Dendritic cell treated with granulocyte-macrophage colony-stimulating factor and Interleukin-4, amounts not matched to agents 40 ng/mL and 50 ng/mL, for 4 days (primary cell): Measurements from ENCODE around the gene CLMN.

Source experiments
- H3K27ac Mint-ChIP-seq: one replicate; pipeline ENCODE4 v1.8.0; 2022; ENCODE audit warnings: mild to moderate bottlenecking, mixed read lengths
- H3K27me3 Mint-ChIP-seq: one replicate; pipeline ENCODE4 v1.8.0; 2022; ENCODE audit warnings: mild to moderate bottlenecking, mixed read lengths
- H3K36me3 Mint-ChIP-seq: one replicate; pipeline ENCODE4 v1.8.0; 2022; ENCODE audit warnings: low read depth, mixed read lengths
- H3K4me1 Mint-ChIP-seq: one replicate; pipeline ENCODE4 v1.8.0; 2022; ENCODE audit warnings: low read depth, mixed read lengths
- H3K4me3 Mint-ChIP-seq: one replicate; pipeline ENCODE4 v1.8.0; 2022; ENCODE audit warnings: mild to moderate bottlenecking, moderate library complexity, mixed read lengths
- H3K9me3 Mint-ChIP-seq: one replicate; pipeline ENCODE4 v1.8.0; 2022; ENCODE audit warnings: mixed read lengths
- intact Hi-C: fragments of 100-400 bp; cut with micrococcal nuclease; formaldehyde crosslinking; loops from one replicate; pipeline ENCODE4 v1.15.0; 2022

CLMN gene

DNA sequence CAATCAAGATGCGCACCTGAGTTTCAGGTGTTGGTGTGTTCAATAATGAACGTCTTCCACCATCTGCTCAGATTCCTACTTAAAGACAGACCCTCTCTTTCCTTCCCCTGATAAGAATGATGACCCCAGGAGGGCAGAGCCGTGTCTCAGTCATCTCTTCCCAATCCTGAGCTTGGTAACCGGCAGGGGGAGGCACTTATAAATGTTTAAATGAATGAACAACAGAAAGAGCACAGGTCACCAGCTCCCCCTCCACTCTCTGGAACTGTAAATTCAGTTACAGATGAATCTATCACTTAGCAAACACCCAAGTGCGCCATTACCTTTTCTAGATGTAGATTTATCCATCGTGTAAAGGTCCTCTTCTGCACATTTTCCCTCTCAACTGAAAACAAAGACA, 90.0 kb downstream of the CLMN start:
- Mint-ChIP-seq H3K27ac (no peak overlapping the region), H3K4me3 (no peak overlapping the region), H3K9me3 (no peaks in the 10 kb centered on the region), H3K4me1 (peaks cover 25% of the 10 kb centered on the region), H3K36me3 (no peaks in the 10 kb centered on the region), H3K27me3 (no peaks in the 10 kb centered on the region)
- intact Hi-C loops, result no loop called here

DNA sequence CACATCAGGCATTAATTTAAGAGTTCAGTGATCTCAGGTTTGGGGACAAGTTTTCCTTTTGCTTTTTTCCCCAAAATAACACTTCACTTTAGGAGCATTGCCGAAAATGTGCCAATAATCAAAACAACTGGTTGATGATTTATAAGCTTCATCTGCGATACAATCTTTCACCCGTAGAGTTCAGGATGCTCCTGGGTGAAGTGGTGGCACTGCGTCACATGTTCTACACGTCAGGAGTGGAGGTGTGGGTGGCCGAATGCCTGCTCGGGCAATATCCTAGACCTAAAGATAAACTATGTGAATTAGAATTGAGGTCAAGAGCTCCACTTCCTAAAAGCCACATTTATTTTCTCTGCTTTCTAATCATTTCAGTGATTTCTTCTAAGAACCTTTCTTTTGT, 91.5 kb downstream of the CLMN start:
- Mint-ChIP-seq H3K27me3 (no peaks in the 10 kb centered on the region), H3K4me1 (peaks cover 12% of the 10 kb centered on the region), H3K36me3 (peaks cover under 1% of the 10 kb centered on the region), H3K27ac (no peak overlapping the region), H3K9me3 (no peaks in the 10 kb centered on the region), H3K4me3 (no peak overlapping the region)
- intact Hi-C loops, result no loop called here

DNA sequence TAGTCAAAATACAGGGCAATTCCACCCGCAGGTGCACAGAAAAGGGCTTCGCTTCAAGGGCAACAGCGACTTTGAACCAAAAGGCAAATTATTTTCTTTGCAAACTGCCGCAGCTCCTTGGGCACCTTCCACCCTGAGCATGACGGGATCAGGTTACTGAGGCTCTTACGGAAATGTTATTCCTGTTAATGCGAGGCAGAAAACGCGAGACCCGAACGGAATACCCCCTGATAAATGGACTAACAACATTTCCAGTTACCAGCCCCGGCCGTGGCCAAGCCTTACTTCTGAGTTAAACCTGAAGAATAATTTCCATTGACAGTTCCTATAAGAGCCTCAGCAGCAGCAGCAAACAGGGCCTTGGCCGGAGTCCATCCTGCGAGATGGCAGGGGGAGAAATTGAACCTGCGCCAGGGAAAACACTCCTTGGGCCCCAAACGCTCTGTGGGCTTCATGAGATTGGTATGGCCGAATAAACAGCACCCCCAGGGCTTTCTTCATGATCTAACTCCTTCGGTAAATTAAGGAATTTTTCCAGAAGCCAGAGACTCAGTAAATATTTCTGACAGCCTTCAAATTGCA, 92.3 kb downstream of the CLMN start:
- H3K9me3 Mint-ChIP-seq, result no peaks in the 10 kb centered on the region
- H3K4me3 Mint-ChIP-seq, result no peak overlapping the region
- no peak overlapping the region for H3K27ac Mint-ChIP-seq
- intact Hi-C loops, result no loop called here
- H3K27me3 Mint-ChIP-seq, result no peaks in the 10 kb centered on the region
- peaks cover 6% of the 10 kb centered on the region for H3K4me1 Mint-ChIP-seq
- peaks cover 9% of the 10 kb centered on the region for H3K36me3 Mint-ChIP-seq

DNA sequence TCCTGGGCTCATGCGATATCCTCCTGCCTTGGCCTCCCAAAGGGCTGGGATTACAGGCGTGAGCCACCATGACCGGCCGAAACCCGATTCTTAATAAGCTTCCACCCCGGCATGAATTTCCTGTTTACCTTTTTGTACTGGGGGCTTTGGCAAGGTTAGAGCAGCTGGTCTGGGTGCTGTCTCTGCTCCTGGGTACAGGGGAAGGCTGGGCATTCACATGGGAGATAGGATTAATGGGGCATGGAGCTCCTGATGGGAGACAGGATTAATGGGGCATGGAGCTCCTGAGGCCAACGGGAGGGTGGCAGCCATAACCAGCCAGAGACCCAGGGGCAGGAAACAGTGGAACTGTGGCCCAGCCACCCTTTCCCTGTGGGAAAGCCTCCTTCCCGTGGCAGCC, 92.9 kb downstream of the CLMN start:
- peaks cover 14% of the 10 kb centered on the region for H3K36me3 Mint-ChIP-seq
- no peaks in the 10 kb centered on the region for H3K9me3 Mint-ChIP-seq
- no peak overlapping the region for H3K27ac Mint-ChIP-seq
- no peaks in the 10 kb centered on the region for H3K27me3 Mint-ChIP-seq
- peaks cover under 1% of the 10 kb centered on the region for H3K4me1 Mint-ChIP-seq
- no peak overlapping the region for H3K4me3 Mint-ChIP-seq
- intact Hi-C loops, result no loop called here

DNA sequence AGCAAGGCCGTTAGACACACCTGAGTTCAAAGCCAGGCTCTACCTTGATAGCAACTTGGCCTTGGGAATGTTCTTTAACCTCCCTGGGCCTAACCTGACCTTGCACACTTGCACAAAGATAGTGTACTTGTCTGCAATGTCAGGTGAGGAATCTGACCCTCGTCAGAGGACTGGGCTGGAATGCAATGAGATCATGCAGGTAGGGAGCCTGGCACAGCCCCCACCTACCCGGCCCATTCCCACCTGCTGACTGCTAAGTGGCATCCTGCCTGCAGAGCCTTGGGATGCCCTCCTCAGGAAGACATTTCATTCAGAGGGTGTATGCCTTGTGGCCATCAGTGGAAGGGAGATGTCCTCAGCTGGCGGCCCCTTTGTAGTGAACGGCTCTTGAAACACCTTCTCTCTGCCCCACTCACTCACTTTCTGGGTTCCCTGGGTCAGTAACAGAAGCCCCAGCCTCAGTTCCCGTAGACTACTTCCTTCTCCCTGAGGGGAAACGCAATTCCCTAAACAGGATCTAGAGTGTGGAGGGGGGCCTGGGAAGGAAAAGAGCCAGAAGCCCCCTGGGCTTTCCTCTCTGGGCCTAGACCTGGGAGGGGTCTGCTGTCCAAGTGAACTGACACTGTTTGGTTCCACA, 94.3 kb downstream of the CLMN start:
- no peaks in the 10 kb centered on the region for H3K9me3 Mint-ChIP-seq
- no peaks in the 10 kb centered on the region for H3K27me3 Mint-ChIP-seq
- intact Hi-C loops, result no loop called here
- H3K36me3 Mint-ChIP-seq, result peaks cover 29% of the 10 kb centered on the region
- H3K27ac Mint-ChIP-seq, result no peak overlapping the region
- H3K4me1 Mint-ChIP-seq, result no peaks in the 10 kb centered on the region
- no peak overlapping the region for H3K4me3 Mint-ChIP-seq

DNA sequence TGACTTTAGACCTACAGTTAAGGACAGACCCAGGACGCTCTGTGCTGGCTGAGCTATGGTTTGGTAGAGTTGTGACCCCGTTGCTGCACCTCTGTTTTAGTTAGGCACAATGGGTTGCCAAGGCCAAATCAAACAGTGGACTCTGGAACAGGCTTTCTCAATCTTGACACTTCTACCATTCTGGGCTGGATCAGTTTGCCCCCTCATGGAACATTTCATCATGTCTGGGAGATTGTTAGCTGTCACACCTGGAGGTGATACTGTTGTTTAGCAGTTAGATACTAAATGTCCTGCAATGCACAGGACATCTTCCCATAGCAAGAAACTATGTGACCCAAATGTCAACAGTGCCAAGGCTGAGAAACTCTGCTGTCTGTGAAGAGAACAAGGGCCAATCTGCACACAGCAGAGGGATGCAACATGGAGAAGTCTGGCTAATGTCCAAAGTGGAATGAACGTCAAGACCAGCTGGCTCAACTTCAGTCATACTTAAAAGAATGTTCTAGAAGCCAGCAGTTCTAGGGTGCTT, 96.8 kb downstream of the CLMN start:
- no peaks in the 10 kb centered on the region for H3K4me1 Mint-ChIP-seq

DNA sequence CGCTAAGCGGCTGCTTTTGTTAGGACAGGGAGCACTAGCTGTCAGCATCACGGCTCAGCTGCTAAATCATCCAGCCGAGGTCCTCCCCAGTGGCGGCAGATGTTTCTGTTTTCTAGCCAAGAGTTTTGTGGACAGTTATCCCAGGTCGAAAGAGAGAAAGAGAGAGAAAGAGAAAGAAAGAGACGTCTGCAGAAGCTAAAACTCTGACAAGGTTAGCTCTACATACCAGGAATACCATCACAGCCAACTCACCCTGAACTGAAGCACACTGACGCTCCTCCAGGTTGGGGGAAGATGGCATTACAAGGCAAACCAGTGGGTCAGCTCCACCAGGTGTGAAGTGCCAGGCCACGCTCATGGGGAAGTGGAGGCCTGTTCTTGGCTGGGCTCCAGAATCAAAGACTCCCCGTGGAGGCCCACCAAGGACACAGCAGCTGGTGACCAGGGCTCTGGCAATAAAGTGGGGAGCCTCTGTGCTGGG, 97.5 kb downstream of the CLMN start:
- H3K4me3 Mint-ChIP-seq, result no peak overlapping the region
- H3K36me3 Mint-ChIP-seq, result peaks cover 58% of the 10 kb centered on the region
- no peaks in the 10 kb centered on the region for H3K27me3 Mint-ChIP-seq
- no peaks in the 10 kb centered on the region for H3K9me3 Mint-ChIP-seq
- intact Hi-C loops, result no loop called here
- no peaks in the 10 kb centered on the region for H3K4me1 Mint-ChIP-seq
- H3K27ac Mint-ChIP-seq, result no peak overlapping the region

More for the DNA sequence above, 96.8 kb downstream of the CLMN start:
- Mint-ChIP-seq H3K36me3 (peaks cover 53% of the 10 kb centered on the region), H3K4me3 (no peak overlapping the region), H3K27ac (no peak overlapping the region), H3K9me3 (no peaks in the 10 kb centered on the region), H3K27me3 (no peaks in the 10 kb centered on the region)
- intact Hi-C loops, result no loop called here

DNA sequence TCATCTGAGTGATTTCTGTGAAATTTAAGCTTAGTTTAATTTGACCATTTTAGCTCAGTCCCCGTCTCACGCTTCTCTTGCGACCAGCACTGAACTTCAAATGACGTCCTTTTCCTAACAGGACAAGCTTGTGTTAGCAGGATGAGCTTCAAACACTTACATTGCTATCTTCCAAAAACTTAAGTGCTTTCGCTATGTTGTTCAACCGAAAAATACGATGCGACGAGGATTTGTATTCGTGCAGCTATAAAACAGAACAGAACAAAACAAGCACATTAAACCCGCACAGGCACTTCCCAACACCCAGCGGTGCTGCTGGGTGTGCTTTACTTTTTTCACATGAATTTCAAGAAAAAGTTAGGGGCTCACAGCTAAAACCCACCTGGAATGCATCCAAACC, 98.2 kb downstream of the CLMN start:
- Mint-ChIP-seq H3K27ac (no peak overlapping the region), H3K27me3 (no peaks in the 10 kb centered on the region), H3K4me1 (no peaks in the 10 kb centered on the region), H3K4me3 (no peak overlapping the region), H3K9me3 (no peaks in the 10 kb centered on the region), H3K36me3 (peaks cover 58% of the 10 kb centered on the region)
- intact Hi-C loops, result no loop called here

DNA sequence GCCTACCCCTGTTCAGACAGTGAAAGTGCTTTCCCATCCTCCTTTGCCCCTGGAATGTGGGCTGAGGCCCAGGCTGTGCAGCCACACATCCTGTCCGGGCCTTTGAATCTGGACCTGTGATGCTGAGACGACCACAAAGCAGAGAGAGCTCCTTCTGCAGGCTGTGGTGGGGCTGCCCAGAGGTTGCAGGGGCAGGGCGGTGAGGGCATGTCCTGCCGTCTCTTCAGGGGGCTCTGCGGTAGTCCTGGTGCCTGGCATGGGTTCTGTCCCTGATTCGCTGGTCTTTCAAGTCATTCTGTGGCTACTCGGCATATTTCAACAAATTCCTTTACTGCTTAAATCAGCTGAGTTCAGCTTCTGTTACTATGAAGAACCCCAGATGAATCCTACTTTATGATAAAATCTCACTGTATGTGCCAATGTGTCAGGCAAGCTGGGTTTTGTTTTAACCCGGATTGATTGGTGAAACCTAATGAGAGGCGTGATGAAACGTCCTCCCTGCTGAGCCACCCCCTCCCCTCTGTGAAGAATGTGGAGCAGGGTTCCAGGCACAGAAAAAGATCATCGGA, 99.0 kb downstream of the CLMN start:
- H3K27ac Mint-ChIP-seq, result no peak overlapping the region
- H3K9me3 Mint-ChIP-seq, result no peaks in the 10 kb centered on the region
- no peak overlapping the region for H3K4me3 Mint-ChIP-seq
- intact Hi-C loops, result no loop called here
- no peaks in the 10 kb centered on the region for H3K4me1 Mint-ChIP-seq
- H3K36me3 Mint-ChIP-seq, result peaks cover 60% of the 10 kb centered on the region
- H3K27me3 Mint-ChIP-seq, result no peaks in the 10 kb centered on the region

DNA sequence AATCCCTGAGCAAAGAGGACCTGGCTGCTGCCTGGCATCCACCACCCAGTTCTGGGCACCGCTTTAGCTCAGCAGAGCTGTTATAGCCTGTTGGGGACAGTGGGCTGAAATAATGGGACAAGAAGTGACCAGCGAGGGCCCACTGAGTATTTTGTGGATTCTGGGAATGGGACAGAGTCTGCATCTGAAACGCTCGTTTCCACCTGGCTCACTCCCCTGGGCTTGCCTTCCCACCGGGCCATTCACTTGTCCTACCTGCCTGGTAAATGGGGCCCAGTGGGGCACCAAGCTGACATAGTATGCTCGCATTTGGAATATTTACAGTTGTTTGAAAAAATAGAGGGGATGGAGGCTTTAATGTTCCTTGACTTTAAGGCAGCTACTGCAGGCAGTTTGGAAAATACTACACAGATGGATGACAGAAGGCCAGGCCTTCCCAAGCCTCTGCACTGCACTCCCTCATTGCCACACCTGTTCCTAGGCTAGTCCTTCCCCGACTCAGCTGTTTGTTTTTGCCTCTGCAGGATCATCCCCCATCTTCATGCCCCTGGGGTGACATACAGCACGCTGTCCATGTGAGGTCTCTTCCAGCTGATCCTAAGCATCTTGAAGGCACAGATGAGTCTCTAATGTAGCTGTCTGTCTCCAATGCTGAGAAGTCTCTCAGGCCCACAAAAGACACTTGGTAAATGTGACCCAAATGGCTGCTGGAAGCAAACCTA, 101.1 kb downstream of the CLMN start:
- Mint-ChIP-seq H3K27me3 (no peaks in the 10 kb centered on the region), H3K27ac (no peak overlapping the region), H3K4me3 (no peak overlapping the region)

DNA sequence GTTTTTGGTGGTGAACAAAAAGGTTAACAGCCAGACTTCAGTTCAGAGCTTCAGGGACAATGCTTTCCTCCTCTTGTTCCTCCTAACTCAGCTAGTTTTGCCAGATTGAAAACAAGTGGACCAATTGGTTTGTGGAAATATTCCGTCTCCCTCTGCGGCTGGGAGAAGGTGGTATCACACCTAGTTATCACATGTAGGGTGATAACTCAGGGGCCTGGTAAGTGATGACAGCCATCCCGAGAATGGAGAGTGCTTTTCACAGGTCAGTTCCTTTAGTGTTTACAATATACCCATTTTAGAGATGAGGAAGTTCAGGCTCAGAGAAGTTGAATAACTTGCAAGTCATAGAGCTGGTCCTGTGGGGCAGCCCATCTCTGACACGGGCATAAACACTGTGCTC, 101.7 kb downstream of the CLMN start:
- Mint-ChIP-seq H3K27me3 (no peaks in the 10 kb centered on the region), H3K27ac (no peak overlapping the region), H3K9me3 (no peaks in the 10 kb centered on the region), H3K4me3 (no peak overlapping the region), H3K36me3 (peaks cover 71% of the 10 kb centered on the region), H3K4me1 (no peaks in the 10 kb centered on the region)
- intact Hi-C loops, result no loop called here

More for the DNA sequence above, 101.1 kb downstream of the CLMN start:
- Mint-ChIP-seq H3K4me1 (no peaks in the 10 kb centered on the region), H3K9me3 (no peaks in the 10 kb centered on the region), H3K36me3 (peaks cover 67% of the 10 kb centered on the region)
- intact Hi-C loops, result no loop called here

DNA sequence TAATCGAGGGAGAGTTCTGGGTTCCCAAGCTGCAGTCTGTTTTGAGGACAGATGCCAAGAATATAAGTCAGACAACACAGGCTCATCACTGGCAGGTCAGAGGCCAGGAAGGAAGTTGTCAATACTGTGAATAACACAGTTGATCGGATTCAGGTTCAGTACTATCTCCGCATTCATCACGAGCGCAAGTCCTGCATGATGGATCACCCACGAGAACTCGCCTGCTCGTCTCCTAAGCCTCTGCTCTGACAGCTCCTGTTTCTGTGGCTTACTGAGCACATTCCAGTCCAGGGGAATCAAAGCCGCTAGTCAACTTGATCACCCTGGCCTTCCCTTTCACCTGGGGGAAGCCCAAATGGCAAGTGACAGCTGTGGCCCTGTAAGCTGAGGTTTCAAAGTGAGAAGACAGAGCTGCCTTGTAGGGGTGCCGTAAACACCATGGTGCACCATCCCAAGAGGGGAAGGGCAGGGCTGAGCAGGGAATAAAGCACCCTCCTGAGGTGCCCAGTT, 102.3 kb downstream of the CLMN start:
- Mint-ChIP-seq H3K9me3 (no peaks in the 10 kb centered on the region), H3K27me3 (no peaks in the 10 kb centered on the region), H3K4me1 (no peaks in the 10 kb centered on the region), H3K27ac (no peak overlapping the region), H3K4me3 (no peak overlapping the region), H3K36me3 (peaks cover 66% of the 10 kb centered on the region)
- intact Hi-C loops, result no loop called here

DNA sequence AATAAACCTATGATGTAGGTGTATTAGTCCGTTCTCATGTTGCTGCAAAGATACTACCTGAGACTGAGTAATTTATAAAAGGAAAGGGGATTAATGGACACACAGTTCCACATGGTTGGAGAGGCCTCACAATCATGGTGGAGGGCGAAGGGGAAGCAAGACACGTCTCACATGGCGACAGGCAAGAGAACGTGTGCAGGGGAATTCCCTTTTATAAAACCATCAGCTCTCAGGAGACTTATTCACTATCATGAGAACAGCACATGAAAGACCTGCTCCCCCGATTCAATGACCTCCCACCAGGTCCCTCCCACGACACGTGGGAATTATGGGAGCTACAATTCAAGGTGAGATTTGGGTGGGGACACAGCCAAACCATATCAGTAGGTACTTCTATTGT, 103.7 kb downstream of the CLMN start:
- Mint-ChIP-seq H3K4me1 (no peaks in the 10 kb centered on the region), H3K36me3 (peaks cover 52% of the 10 kb centered on the region), H3K27me3 (no peaks in the 10 kb centered on the region), H3K4me3 (no peak overlapping the region), H3K27ac (no peak overlapping the region), H3K9me3 (no peaks in the 10 kb centered on the region)
- intact Hi-C loops, result no loop called here
